ENCODE data around the gene CCNY.

DNA sequence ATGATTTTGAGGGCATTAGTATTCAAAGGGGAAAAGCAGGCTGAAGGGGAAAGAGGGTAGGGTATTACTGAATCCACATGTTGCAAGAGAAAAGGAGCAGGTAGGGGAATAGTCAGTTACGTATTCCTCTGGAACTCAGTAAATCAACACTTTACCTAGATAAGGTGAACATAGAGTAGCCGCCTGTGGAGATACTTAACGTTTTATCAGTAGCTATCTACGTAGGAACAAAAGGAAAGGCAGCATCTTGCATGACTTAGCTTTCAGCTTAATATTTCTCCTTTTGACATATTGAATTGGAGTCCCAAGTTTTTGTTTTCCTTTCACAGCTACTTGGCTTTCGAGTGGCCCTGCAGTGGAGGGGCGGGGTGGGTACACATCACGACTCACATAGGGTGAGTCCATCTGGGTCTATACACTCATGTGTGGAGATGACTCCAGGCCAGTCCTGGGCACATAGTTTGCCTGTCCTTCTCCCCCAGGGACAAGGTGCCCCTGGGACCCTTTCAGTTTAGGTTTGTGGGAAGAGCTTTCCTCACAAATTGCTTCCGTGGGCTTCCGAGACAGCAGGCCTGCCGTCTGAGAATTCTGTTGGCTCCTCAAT is 48.1 kb downstream of the CCNY start:
- TF ChIP-seq, protein P1, sequence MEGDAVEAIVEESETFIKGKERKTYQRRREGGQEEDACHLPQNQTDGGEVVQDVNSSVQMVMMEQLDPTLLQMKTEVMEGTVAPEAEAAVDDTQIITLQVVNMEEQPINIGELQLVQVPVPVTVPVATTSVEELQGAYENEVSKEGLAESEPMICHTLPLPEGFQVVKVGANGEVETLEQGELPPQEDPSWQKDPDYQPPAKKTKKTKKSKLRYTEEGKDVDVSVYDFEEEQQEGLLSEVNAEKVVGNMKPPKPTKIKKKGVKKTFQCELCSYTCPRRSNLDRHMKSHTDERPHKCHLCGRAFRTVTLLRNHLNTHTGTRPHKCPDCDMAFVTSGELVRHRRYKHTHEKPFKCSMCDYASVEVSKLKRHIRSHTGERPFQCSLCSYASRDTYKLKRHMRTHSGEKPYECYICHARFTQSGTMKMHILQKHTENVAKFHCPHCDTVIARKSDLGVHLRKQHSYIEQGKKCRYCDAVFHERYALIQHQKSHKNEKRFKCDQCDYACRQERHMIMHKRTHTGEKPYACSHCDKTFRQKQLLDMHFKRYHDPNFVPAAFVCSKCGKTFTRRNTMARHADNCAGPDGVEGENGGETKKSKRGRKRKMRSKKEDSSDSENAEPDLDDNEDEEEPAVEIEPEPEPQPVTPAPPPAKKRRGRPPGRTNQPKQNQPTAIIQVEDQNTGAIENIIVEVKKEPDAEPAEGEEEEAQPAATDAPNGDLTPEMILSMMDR (IDR thresholded peaks at IDR 0.05; ENCODE audit: poor library complexity): no peak
- TF ChIP-seq EZH2phosphoT487 (IDR thresholded peaks at IDR 0.05; ENCODE audit: low read depth, severe bottlenecking, unreplicated experiment): no peak

Measured in hepatocyte (in vitro differentiated cells).